Right cardiac atrium (tissue), 5 donors: ENCODE results near the gene UBAP1L. TPM values are rescaled to one million over a fixed set of nuclear protein-coding genes. Genes with fewer than 3 reads are reported as not detected.

Experiments used
- ATAC-seq, 2 donors: fragments of 200-7000 bp; cut with Tn5 transposase; one replicate each; pipeline versions ENCODE4 v1.8.0 to v1.9.1; 2020; ENCODE audit warnings: moderate library complexity in 2 of 2, mild to moderate bottlenecking in 1 of 2
- DNase-seq, 3 donors: peaks; one replicate each; pipeline ENCODE4 v3.0.0-alpha.2; 2020
- H3K27ac ChIP-seq: one replicate; pipeline ENCODE4 v1.5.1; 2013; ENCODE audit warnings: mild to moderate bottlenecking, low read length, control low read depth, moderate library complexity
- H3K27me3 ChIP-seq: one replicate; pipeline ENCODE4 v1.6.1; 2013; ENCODE audit not compliant: control insufficient read depth, insufficient read depth
- H3K4me1 ChIP-seq: one replicate; pipeline ENCODE4 v1.6.1; 2013; ENCODE audit warnings: low read length; ENCODE audit not compliant: control insufficient read depth, insufficient read depth
- H3K4me3 ChIP-seq: one replicate; pipeline ENCODE4 v1.5.1; 2013; ENCODE audit warnings: low read length, control low read depth
- H3K9me3 ChIP-seq: one replicate; pipeline ENCODE4 v1.6.1; 2013; ENCODE audit warnings: low read length; ENCODE audit not compliant: control insufficient read depth
- WGBS: extraction: QIAGEN DNeasy Blood & Tissue Kit; methylation state at CpG from one replicate; pipeline ENCODE4 v1.1.7; 2013; 5-methylcytosine and 5-hydroxymethylcytosine counted together
- intact Hi-C, 4 donors: fragments of 100-400 bp; cut with DNase I; formaldehyde crosslinking; loops; one replicate each; pipeline versions ENCODE4 v1.11.0 to v1.14.0; 2022 to 2023
- polyA plus RNA-seq: library from polyadenylated mRNA; stranded (reverse); fragments of 200-250 nt; gene quantifications from one replicate; pipeline ENCODE4 v1.2.3, GENCODE V29; 2013
- total RNA-seq, 4 donors: library from RNA; stranded (reverse); fragmentation: NEBNext Ultra II Directional; extraction: Animal tissue kit (Norgen Biotek cat#: 25700); gene quantifications; one replicate each; pipeline ENCODE4 v1.2.1, GENCODE V29; 2021
- donor health status: healthy with polysubstance abuse.
- donor health status: DM: no; HTN: yes; CAD: no.
- donor health status: DM: no; HTN: no; CAD: no.
- donor health status: DM: no; HTN: yes; CAD: no; lungs with severe emphysema.
- donor health status: DM: yes; HTN: yes; CAD: no.

The UBAP1L gene
- total and polyA plus RNA-seq, 5 donors: 1.4 to 2.5 (median 1.7) TPM

DNA sequence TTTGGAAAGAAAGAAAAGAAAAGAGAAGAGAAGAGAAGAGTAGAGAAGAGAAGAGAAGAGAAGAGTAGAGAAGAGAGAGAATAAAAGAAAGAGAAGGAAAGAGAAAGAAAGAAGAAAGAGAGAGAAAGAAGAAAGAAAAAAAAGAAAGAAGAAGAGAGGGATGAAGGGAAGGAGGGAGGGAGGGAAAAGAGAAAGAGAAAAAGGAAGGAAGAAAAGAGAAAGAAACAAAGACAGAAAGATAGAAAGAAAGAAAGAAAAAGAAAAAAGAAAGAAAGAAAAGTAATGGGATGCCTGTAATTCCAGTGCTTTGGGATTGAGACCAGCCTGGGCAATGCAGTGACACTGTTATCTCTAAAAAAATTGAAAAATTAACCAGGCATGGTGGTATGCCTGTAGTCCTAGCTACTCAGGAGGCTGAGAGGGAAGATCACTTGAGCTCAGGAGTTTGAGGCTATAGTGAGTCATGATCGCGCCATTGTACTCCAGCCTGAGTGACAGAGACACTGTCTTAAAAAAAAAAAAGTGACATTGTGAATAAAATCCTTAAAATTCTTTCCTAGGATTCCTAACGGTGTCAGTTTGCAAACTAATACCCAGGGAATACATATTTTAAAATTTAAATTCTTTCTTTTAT lies 48.9 kb downstream of the UBAP1L start:
- peaks cover 26% of the 10 kb centered on the region for H3K4me1 ChIP-seq
- WGBS: 46% methylated on average over 3 of the region's 3 CpGs

DNA sequence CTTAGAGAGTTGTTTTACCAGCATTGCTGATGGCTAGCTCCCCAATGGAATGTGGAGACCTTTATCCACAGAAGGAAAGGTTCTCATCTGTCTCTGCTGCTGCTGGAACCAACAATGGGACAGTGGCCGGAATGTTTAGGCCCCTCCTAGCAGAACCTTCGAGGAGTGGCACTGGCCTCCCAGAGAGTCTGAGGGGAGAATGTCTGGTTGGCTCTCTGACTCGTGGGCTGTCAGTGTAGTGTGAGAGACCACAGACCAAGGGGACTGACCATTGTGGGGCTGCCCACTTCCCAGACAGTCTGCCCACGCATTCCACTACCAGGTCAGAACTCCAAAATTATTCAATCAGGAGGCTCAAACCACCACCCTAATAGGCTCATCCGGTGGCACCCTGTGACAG lies 52.3 kb downstream of the UBAP1L start:
- whole genome bisulfite sequencing: 62% methylated on average over 5 of the region's 5 CpGs
- intact Hi-C loops: no loop called here
- H3K27me3 ChIP-seq: no peaks in the 10 kb centered on the region
- no peaks in the 10 kb centered on the region for H3K9me3 ChIP-seq
- no peak for DNase-seq
- H3K27ac ChIP-seq: peak overlapping the region; percentile 37
- peaks cover 28% of the 10 kb centered on the region for H3K4me1 ChIP-seq
- no peak for ATAC-seq
- H3K4me3 ChIP-seq: no peak overlapping the region

More for the DNA sequence above, 48.9 kb downstream of the UBAP1L start:
- DNase-seq (no peak), ATAC-seq (no peak)
- H3K27ac ChIP-seq: no peak overlapping the region
- H3K4me3 ChIP-seq: peak overlapping the region; percentile 69
- intact Hi-C loops: no loop called here
- H3K27me3 ChIP-seq: no peaks in the 10 kb centered on the region
- H3K9me3 ChIP-seq: no peaks in the 10 kb centered on the region

DNA sequence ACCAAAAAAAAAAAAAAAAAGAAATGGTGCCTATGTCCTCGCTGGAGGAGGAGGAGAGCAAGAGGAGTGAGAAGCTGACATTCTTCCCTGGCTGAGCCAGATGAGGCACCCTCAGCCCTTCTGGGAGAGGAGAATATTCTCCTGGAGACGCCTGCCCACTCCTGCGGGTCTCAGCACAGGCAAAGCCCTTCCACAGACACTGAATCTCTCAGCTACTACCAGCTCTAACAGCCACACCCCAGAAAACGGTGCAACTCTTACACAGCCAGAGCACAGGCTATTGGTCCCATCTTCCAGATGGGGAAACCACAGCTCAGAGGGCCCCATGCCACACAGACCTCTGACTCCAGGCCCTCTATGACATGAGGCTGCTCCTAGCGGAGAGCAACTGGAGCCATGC lies 52.9 kb downstream of the UBAP1L start:
- peaks cover 28% of the 10 kb centered on the region for H3K4me1 ChIP-seq

DNA sequence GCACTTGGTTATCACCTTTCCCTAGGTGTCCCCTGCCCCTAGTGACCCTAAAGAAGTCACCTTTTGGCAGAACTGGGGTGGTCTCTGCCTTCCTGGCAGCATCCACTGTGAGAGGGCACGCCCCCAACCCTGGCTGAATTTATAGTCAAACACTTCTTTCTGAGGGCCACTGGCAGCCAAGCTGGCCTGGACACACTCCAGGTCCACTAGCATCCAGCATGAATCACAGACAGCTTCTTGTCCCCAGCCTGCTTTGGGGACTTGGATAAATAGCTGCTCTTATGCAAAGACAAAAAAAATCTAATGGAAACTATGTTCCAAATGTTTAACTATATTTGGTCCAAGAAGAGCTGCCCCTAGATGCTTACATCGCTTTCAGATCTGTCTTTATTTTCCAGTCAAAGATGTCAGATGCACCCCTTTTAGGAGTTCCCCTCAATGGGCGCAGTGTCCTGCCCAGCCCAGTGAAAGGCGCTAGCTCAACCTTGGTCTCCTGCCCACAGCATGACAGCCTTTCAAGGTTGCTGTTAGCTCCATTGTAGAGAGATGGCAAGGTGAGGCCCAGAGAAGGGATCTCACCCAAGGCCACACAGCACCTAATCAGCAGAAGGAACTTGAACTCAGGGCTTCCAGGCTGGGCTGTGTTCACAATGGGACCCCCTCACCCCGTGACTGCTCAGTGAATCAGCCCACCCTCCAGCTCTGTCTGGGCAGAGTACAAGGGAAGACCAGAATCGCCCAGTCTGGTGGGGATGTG lies 54.2 kb downstream of the UBAP1L start:
- WGBS: 61% methylated on average over 6 of the region's 6 CpGs
- peak; percentile 58 to 61 for ATAC-seq

More for the DNA sequence above, 52.9 kb downstream of the UBAP1L start:
- intact Hi-C loops: no loop called here
- Histone ChIP-seq H3K27ac (peak overlapping the region; percentile 15), H3K4me3 (no peak overlapping the region), H3K27me3 (no peaks in the 10 kb centered on the region), H3K9me3 (no peaks in the 10 kb centered on the region)
- DNase-seq (no peak), ATAC-seq (no peak)
- 82% methylated on average over 5 of the region's 5 CpGs for WGBS

DNA sequence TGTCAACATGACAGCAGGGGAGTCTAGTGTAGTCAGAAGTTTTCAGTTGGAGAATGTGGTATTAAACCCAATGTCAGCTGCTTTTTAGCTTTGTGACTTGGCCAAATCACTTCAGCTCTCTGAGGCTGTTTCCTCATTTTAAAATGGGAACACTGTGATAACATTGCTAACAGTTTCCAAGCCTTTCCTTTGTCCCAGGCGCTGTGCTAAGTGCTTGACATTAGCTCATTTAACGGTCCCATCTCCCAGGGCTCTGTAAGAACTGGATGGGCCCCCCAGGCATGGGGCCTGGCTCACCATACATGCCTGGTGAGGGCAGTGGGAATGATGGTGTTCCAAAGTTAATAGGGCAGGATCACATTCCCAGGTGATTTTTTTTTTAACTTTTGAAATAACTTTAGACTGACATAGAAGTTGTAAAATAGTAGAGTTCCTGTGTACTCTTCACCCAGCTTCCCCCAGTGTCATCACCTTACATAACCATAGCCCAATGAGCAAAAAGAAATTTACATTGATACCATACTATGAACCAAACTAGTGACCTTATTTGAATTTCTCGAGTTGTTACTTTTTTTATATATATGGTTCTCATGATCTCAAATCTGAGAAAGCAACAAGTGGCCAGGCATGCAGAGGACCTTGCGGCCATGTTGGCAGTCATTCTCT lies 54.9 kb downstream of the UBAP1L start:
- no peaks in the 10 kb centered on the region for H3K27me3 ChIP-seq
- H3K4me1 ChIP-seq: peaks cover 32% of the 10 kb centered on the region
- H3K27ac ChIP-seq: peak overlapping the region; percentile 79
- H3K4me3 ChIP-seq: no peak overlapping the region
- DNase-seq (peak in 1 of 3 donors; percentile 73), ATAC-seq (peak; percentile 55 to 66)
- 49% methylated on average over 4 of the region's 4 CpGs for WGBS
- H3K9me3 ChIP-seq: no peaks in the 10 kb centered on the region
- intact Hi-C loops: no loop called here

More for the DNA sequence above, 54.2 kb downstream of the UBAP1L start:
- Histone ChIP-seq H3K27ac (peak overlapping the region; percentile 86), H3K27me3 (no peaks in the 10 kb centered on the region), H3K9me3 (no peaks in the 10 kb centered on the region), H3K4me1 (peaks cover 32% of the 10 kb centered on the region), H3K4me3 (no peak overlapping the region)
- peak; percentile 83 to 94 (median 89) for DNase-seq
- intact Hi-C loops: no loop called here

DNA sequence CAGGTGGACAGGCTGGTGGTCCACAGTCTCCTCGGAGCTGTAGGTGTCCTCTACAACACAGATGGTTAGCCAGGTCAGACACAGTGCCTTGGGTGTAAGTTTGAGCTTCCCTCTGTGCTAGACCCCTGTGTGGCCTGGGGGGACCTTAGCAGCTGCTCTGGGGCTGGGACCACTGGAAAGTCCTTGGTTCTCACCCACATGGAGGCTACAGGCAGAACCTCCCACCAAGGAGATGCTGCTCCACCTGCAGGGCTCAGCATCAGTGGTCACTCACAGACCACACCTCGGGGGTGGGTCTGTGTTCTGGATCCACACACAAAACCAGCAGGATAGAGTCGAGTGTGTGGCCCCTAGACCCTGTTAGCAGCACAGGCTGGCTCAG lies 55.6 kb downstream of the UBAP1L start:
- H3K4me3 ChIP-seq: no peak overlapping the region
- H3K27ac ChIP-seq: peak overlapping the region; percentile 79
- no peaks in the 10 kb centered on the region for H3K9me3 ChIP-seq
- H3K27me3 ChIP-seq: no peaks in the 10 kb centered on the region
- DNase-seq (no peak), ATAC-seq (no peak)
- intact Hi-C loops: no loop called here
- 80% methylated on average over 3 of the region's 3 CpGs for WGBS
- peaks cover 38% of the 10 kb centered on the region for H3K4me1 ChIP-seq

DNA sequence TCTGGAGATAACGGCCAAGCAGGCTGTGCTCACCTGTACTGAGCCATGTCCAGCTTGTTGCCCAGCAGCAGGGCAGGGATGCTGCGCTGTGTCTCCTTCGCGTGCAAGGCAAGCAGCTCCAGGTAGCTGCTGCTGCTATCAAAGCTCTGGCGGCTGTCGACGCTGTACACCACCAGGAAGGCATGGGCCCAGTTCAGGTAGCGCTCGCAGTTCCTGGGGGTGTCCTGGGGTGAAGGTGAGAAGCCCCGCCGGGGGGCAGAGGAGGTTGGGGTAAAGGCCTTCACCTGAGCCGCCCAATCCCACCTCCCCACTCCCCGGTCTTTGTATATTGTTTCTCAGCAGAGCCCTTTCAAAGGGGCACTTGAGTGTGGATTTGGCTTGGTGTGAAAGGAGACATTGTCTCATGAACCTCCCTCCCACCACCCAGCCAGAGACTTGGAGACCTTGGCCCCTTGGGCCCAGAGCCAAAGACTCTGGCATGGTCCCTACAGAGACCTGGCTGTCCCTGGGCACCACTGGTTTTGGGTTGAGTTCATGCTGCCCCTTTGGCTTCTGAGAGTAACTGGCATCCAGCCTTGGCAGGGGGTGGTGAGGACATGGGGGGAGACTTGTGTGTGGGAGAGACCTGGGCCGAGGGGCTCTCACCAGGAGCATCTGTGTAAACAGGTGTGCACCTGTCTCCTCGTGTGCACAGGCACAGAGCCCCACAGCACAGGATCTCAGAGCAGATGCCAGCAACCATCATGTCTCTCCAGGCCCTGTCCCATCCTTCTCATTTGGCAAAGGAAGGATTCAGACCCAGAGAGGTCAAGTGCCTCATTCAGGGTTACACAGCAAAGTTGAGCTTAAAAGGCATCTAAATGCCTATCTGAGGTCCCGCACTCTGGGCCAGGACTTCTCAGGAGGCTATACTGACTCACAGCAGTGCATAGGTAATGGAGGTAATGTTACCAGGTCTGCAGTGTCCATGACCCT lies 56.3 kb downstream of the UBAP1L start:
- ATAC-seq: no peak
- H3K4me3 ChIP-seq: no peak overlapping the region
- WGBS: 87% methylated on average over 16 of the region's 16 CpGs
- no peaks in the 10 kb centered on the region for H3K9me3 ChIP-seq
- no peaks in the 10 kb centered on the region for H3K27me3 ChIP-seq
- no peak for DNase-seq
- intact Hi-C loops: no loop called here
- H3K27ac ChIP-seq: no peak overlapping the region
- H3K4me1 ChIP-seq: peaks cover 38% of the 10 kb centered on the region

DNA sequence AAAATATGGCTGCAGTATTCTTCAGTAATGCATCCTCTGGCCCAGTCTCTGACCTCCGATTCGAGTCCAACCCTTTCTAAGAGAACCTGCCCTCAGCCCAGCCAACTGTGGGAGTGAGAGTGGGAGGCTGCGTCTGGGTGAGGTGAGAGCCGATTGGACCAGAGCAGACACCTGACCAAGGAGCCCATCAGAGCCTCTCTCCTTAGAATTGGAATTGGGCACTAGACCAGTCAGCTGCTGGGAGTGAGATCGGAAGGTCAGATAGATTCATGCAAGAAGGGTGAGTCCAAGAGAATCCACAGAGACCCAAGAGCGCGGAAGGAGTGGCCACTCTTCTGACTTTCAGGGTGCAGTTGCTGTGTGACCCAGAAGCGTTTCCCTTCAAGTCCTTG lies 57.5 kb downstream of the UBAP1L start:
- 84% methylated on average over 8 of the region's 8 CpGs for WGBS
- ATAC-seq (no peak), DNase-seq (no peak)
- Histone ChIP-seq H3K4me3 (no peak overlapping the region), H3K4me1 (peaks cover 31% of the 10 kb centered on the region), H3K27me3 (no peaks in the 10 kb centered on the region), H3K27ac (no peak overlapping the region), H3K9me3 (no peaks in the 10 kb centered on the region)
- intact Hi-C loops: no loop called here

DNA sequence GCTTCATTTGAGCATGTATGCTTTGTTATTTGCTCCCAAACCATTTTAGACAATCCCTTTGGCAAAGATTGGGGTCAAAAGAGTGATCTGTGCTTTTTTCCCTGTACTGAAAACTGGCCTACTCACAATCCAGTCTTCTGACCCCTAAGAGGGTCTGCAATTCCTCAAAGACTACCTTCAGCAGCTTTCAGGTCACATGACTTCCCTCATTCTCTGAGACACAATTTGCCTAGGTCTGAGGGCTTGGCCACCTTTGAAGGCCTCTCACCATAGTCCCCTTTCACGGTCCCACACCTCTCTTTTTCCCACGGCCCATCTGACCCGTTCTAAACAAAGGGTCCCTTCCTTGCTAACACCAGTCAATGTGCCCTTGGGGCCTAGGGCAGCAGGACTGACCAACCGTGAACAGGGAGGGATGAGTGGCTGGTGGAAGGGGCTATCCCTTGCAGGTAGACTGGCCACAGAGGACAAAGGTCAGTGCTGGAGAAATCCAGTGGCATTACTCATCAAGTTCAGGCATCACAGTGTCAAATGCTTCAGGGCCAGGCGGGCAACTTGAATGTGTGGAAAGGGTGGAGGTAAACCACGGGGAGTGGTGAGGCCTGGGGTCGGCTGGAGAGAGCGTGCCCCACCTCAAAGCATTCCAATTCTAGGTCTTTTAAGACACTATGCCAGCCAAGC lies 58.0 kb downstream of the UBAP1L start:
- peak overlapping the region; percentile 16 for H3K27ac ChIP-seq
- no peak overlapping the region for H3K4me3 ChIP-seq
- H3K9me3 ChIP-seq: no peaks in the 10 kb centered on the region
- no peaks in the 10 kb centered on the region for H3K27me3 ChIP-seq
- WGBS: 82% methylated on average over 8 of the region's 8 CpGs
- ATAC-seq (no peak), DNase-seq (no peak)
- peaks cover 28% of the 10 kb centered on the region for H3K4me1 ChIP-seq
- intact Hi-C loops: no loop called here

DNA sequence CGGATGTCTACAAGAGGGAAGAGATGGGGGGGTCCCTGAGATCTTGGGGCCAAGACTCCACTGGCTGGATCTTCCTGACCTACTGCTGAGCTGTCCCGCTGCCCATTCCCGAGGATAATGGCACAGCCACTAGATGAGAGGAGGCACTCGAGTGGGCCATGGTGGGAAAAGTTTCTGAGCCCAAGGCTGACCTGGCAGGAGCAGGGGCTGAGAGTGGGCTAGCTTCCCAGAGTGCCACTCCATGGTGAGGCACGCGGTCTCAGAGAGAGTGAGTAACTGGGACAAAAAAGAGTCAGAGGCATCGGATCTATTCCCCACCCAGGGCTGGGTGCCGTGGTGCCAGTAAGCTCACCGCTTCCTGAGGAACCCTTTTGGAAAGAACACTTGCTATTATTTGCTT lies 58.9 kb downstream of the UBAP1L start:
- 78% methylated on average over 9 of the region's 9 CpGs for WGBS
- Histone ChIP-seq H3K27me3 (no peaks in the 10 kb centered on the region), H3K9me3 (no peaks in the 10 kb centered on the region), H3K27ac (peak overlapping the region; percentile 83), H3K4me1 (peaks cover 26% of the 10 kb centered on the region), H3K4me3 (no peak overlapping the region)
- intact Hi-C loops: no loop called here
- DNase-seq (no peak), ATAC-seq (no peak)
